Karpas-422 (cell line): ENCODE measurements around the gene ZC3H18. TPM values are rescaled to one million over a fixed set of nuclear protein-coding genes. Genes with fewer than 3 reads are reported as not detected.

ENCODE experiments used
- DNase-seq: peaks from one replicate; pipeline ENCODE4 v3.0.0-alpha.2; 2015
- H2AFZ ChIP-seq: fragments of 200-600 bp; sonication (generic); 2 replicates; pipeline ENCODE4 v1.6.1; 2014; ENCODE audit warnings: antibody characterized with exemption, low read length, mixed read lengths
- H3K27ac ChIP-seq: fragments of 200-600 bp; sonication (generic); 2 replicates; pipeline ENCODE4 v1.5.1; 2014; ENCODE audit warnings: mild to moderate bottlenecking, low read length, moderate library complexity
- H3K27me3 ChIP-seq: fragments of 200-600 bp; sonication (generic); 2 replicates; pipeline ENCODE4 v1.6.1; 2014; ENCODE audit warnings: low read length, mixed read lengths
- H3K36me3 ChIP-seq: fragments of 200-600 bp; sonication (generic); 2 replicates; pipeline ENCODE4 v1.6.1; 2014; ENCODE audit warnings: low read length, mixed read lengths; ENCODE audit not compliant: insufficient read depth
- H3K4me1 ChIP-seq: fragments of 200-600 bp; sonication (generic); 2 replicates; pipeline ENCODE4 v1.6.1; 2014; ENCODE audit warnings: mild to moderate bottlenecking, low read length, mixed read lengths
- H3K4me2 ChIP-seq: fragments of 200-600 bp; sonication (generic); 2 replicates; pipeline ENCODE4 v1.6.1; 2014; ENCODE audit warnings: low read length, low read depth, mild to moderate bottlenecking; ENCODE audit not compliant: poor library complexity, severe bottlenecking
- H3K4me3 ChIP-seq: fragments of 200-600 bp; sonication (generic); 2 replicates; pipeline ENCODE4 v1.5.1; 2014; ENCODE audit warnings: mild to moderate bottlenecking, antibody characterized with exemption, low read length, mixed read lengths
- H3K79me2 ChIP-seq: fragments of 200-600 bp; sonication (generic); 2 replicates; pipeline ENCODE4 v1.6.1; 2014; ENCODE audit warnings: mild to moderate bottlenecking, low read length, mixed read lengths
- H3K9ac ChIP-seq: fragments of 200-600 bp; sonication (generic); 2 replicates; pipeline ENCODE4 v1.6.0; 2014; ENCODE audit warnings: low read length
- H3K9me2 ChIP-seq: fragments of 200-600 bp; sonication (generic), shearing (Covaris generic); replicated peaks from 2 replicates; pipeline ENCODE4 v1.6.0; 2014; ENCODE audit warnings: mild to moderate bottlenecking, low read length, moderate library complexity; ENCODE audit not compliant: insufficient read depth
- H3K9me3 ChIP-seq: fragments of 300-700, 200-600 bp; sonication (generic); 2 replicates; pipeline ENCODE4 v1.6.1; 2014; ENCODE audit warnings: low read length, mixed read lengths
- H4K20me1 ChIP-seq: fragments of 200-600 bp; sonication (generic); 2 replicates; pipeline ENCODE4 v1.6.1; 2014; ENCODE audit warnings: mild to moderate bottlenecking, antibody characterized with exemption, low read length, low read depth; ENCODE audit not compliant: insufficient read depth
- total RNA-seq: library from RNA; depleted of rRNA; stranded (reverse); fragments of >200 nt; shearing (Covaris generic); gene quantifications from 2 replicates; pipeline ENCODE4 v1.2.3, GENCODE V29; 2014; ENCODE audit warnings: low replicate concordance

The ZC3H18 gene
- total RNA-seq, 1 experiment from 2014 or later, result 8.3 TPM

DNA sequence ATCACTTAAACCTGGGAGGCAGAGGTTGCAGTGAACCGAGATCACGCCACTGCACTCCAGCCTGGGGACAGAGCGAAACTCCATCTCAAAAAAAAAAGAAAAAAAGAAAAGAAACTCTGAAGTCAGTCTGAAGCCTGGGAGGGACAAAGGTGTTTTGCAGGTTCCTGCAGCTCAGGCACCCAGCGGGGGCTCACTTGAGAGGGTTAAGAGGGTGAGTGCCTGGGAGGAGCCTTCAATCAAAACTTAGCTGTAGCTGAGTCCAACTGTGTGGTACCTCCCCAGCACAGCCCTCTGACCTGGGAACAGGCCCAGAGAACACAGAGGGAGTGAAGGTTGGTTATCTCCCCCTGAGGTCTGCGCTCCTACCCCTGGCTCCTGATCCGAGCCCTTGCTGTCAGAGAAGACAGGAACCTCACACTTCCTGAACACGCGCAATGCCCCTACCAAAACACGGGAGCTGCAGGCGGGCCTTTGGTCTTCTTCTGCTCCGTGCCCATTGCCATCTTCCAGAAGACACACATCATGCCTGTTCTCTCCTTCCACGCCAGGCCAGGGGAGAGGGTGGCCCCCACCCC, 20.4 kb upstream of the ZC3H18 start:
- Histone ChIP-seq H3K4me1 (no peaks in the 10 kb centered on the region), H3K27ac (no peak overlapping the region), H4K20me1 (no peaks in the 10 kb centered on the region), H3K4me3 (no peak overlapping the region), H3K9me2 (no peaks in the 10 kb centered on the region), H3K4me2 (no peak overlapping the region), H3K36me3 (no peaks in the 10 kb centered on the region), H3K9ac (no peak overlapping the region), H3K9me3 (no peaks in the 10 kb centered on the region), H2AFZ (no peak overlapping the region), H3K79me2 (no peaks in the 10 kb centered on the region), H3K27me3 (no peaks in the 10 kb centered on the region)
- no peak for DNase-seq

DNA sequence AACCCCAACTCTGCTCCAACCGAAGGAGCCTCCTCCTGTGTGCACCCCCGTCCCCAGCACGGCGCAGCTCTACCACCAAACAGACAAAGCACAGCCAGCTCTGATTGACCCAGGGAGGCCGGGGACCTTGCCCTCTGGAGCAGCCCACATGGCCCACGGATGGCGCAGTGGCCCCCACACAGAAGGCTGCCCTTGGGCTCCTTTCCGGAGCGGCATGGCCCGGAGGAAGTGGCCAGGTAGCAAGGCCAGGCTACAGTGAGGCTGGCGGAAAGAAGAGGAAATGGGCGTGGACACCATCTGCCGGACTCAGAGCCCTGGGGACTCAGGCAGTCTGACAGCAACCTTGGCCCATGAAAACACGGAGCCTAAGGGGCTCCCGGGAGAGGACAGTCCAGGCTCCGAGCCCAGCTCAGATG, 19.9 kb upstream of the ZC3H18 start:
- Histone ChIP-seq H3K4me2 (no peak overlapping the region), H2AFZ (no peak overlapping the region), H3K4me1 (no peaks in the 10 kb centered on the region), H3K79me2 (no peaks in the 10 kb centered on the region), H3K4me3 (no peak overlapping the region), H3K9ac (no peak overlapping the region), H3K9me3 (no peaks in the 10 kb centered on the region), H3K27ac (no peak overlapping the region), H3K27me3 (no peaks in the 10 kb centered on the region), H3K36me3 (no peaks in the 10 kb centered on the region), H4K20me1 (no peaks in the 10 kb centered on the region), H3K9me2 (no peaks in the 10 kb centered on the region)
- DNase-seq, result no peak

DNA sequence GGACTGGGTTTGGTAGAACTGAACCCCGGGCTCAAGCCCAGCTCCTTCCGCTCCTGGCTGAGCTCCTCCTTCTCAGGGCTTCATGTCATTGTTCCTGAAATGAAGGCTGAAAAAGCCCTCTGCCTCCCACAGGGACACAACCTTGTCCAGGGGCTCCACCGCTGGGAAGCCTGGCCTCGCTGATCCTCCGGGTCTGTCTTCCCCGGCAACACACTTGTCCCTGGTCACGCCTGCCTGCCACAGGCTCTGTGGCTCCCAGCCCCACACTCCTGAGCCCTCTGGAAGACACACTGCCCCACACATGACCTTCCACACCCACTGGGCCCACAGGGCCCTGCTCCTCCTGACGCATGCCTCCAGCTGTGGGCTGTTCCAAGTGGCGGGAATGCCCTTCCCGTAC, 18.0 kb upstream of the ZC3H18 start:
- Histone ChIP-seq H3K9me2 (no peaks in the 10 kb centered on the region), H2AFZ (no peak overlapping the region), H3K9me3 (no peaks in the 10 kb centered on the region), H3K36me3 (no peaks in the 10 kb centered on the region), H3K27ac (no peak overlapping the region), H4K20me1 (no peaks in the 10 kb centered on the region), H3K4me3 (no peak overlapping the region), H3K4me2 (no peak overlapping the region), H3K4me1 (no peaks in the 10 kb centered on the region), H3K79me2 (no peaks in the 10 kb centered on the region), H3K27me3 (no peaks in the 10 kb centered on the region), H3K9ac (no peak overlapping the region)
- no peak for DNase-seq

GRCh38 chr16:88552815-88553214, 17.4 kb upstream of the ZC3H18 start:
- H3K36me3 ChIP-seq, result no peaks in the 10 kb centered on the region
- no peaks in the 10 kb centered on the region for H4K20me1 ChIP-seq
- no peak overlapping the region for H3K27ac ChIP-seq
- H3K79me2 ChIP-seq, result no peaks in the 10 kb centered on the region
- DNase-seq, result no peak
- H3K9ac ChIP-seq, result no peak overlapping the region
- no peaks in the 10 kb centered on the region for H3K4me1 ChIP-seq
- no peaks in the 10 kb centered on the region for H3K9me3 ChIP-seq
- H3K27me3 ChIP-seq, result no peaks in the 10 kb centered on the region
- H3K4me2 ChIP-seq, result no peak overlapping the region
- no peak overlapping the region for H2AFZ ChIP-seq
- H3K4me3 ChIP-seq, result no peak overlapping the region
- H3K9me2 ChIP-seq, result no peaks in the 10 kb centered on the region

DNA sequence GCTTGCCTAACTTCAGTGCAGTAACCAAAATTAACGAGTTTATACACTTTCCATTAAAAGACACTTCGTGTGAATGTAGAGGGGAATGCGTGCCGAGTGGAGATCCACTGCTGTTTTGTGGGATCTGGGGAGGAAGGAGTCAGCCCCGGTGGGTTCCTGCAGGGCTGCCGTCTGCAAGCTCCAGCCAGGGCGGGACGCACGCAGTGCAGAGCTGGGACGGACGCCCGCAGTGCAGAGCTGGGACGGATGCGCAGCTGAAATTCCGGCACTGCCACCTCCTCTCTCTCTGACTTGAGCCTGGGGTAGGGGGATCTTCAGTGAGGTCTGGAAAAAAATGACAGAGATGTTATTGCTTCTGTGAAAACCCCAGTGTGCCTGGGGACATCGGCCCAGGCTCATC, 16.5 kb upstream of the ZC3H18 start:
- Histone ChIP-seq H4K20me1 (no peaks in the 10 kb centered on the region), H3K27me3 (no peaks in the 10 kb centered on the region), H3K4me3 (no peak overlapping the region), H3K9me2 (no peaks in the 10 kb centered on the region), H3K36me3 (no peaks in the 10 kb centered on the region), H3K9me3 (no peaks in the 10 kb centered on the region), H3K9ac (no peak overlapping the region), H3K27ac (no peak overlapping the region), H2AFZ (no peak overlapping the region), H3K4me2 (no peak overlapping the region), H3K79me2 (no peaks in the 10 kb centered on the region), H3K4me1 (no peaks in the 10 kb centered on the region)
- DNase-seq, result no peak

DNA sequence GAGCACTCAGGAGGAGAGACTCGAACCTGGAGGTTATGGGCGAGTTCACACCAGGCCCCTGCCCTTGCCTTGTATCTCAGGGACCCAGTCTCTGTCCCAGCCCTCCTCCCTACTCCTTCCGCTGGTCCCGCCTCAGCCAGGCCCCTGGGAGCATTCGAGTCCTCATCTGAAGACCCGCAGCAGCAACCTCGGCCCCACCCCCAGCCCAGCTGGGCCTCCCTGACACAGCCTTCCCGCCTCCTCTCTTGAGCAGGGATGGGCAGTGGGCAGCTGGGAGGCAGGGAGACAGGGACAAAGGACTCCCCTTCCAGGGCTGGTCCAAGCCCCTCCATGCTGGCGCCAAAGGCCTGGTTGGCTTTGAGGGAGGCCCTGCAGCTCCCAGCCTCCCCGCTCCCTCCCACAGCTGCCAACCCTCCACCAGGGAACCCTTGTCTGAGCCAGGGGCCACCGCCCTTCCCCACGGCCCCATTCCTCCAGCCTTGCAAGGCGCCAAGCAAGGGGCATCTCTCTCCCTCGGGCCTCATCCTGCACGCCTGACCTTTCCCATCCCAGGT, 15.4 kb upstream of the ZC3H18 start:
- H3K4me3 ChIP-seq, result no peak overlapping the region
- H3K27me3 ChIP-seq, result no peaks in the 10 kb centered on the region
- no peak overlapping the region for H2AFZ ChIP-seq
- no peaks in the 10 kb centered on the region for H3K79me2 ChIP-seq
- H3K9ac ChIP-seq, result no peak overlapping the region
- H3K9me2 ChIP-seq, result no peaks in the 10 kb centered on the region
- no peak for DNase-seq
- no peak overlapping the region for H3K4me2 ChIP-seq
- no peaks in the 10 kb centered on the region for H3K36me3 ChIP-seq
- H4K20me1 ChIP-seq, result no peaks in the 10 kb centered on the region
- no peaks in the 10 kb centered on the region for H3K4me1 ChIP-seq
- no peak overlapping the region for H3K27ac ChIP-seq
- no peaks in the 10 kb centered on the region for H3K9me3 ChIP-seq

GRCh38 chr16:88556294-88556988, 13.8 kb upstream of the ZC3H18 start:
- no peaks in the 10 kb centered on the region for H3K79me2 ChIP-seq
- H3K4me1 ChIP-seq, result no peaks in the 10 kb centered on the region
- peaks cover 3% of the 10 kb centered on the region; the same call in 1 of the 2 replicates for H4K20me1 ChIP-seq
- H3K36me3 ChIP-seq, result no peaks in the 10 kb centered on the region
- no peak overlapping the region for H3K27ac ChIP-seq
- no peak overlapping the region for H3K4me2 ChIP-seq
- DNase-seq, result no peak
- no peaks in the 10 kb centered on the region for H3K27me3 ChIP-seq
- H3K4me3 ChIP-seq, result no peak overlapping the region
- no peak overlapping the region for H3K9ac ChIP-seq
- no peaks in the 10 kb centered on the region for H3K9me3 ChIP-seq
- no peak overlapping the region for H2AFZ ChIP-seq
- no peaks in the 10 kb centered on the region for H3K9me2 ChIP-seq

DNA sequence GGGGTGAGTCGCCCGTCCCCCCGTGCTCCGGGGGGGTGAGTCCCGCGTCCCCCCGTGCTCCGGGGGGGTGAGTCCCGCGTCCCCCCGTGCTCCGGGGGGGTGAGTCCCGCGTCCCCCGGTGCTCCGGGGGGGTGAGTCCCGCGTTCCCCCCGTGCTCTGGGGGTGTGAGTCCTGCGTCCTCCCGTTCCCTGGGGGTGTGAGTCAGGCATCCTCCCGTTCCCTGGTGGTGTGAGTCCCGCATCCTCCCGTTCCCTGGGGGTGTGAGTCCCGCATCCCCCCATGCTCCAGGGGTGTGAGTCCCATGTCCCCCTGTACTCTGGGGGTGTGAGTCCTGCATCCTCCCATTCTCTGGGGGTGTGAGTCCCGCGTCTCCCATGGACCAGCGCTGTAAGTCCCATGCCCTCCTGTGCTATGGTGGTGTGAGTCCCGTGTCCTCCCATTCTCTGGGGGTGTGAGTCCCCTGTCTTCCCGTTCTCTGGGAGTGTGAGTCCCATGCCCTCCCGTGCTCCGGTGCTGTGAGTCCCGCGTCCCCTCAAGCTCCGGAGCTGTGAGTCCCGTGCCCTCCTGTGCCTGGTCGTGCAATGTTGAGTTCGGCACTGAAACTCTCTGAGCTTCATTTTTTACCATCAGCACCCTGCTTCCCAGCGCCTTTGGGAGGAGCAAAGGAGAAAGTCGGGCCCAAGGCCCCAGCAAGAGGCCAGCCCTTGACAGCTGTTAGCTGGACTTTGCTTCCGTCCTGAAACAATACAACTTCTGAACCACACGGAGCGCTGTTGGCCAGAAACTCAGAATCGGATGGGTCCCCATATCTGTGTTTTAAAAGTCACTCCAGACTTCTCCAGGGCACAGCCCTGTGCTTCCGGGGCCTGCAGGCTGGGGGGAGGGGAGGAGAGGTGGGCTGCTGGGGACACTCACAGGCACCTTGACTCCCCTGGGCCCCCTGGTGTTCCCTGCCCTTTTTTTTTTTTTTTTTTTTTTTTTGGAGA, 11.5 kb upstream of the ZC3H18 start:
- Histone ChIP-seq H3K79me2 (no peaks in the 10 kb centered on the region), H3K4me3 (no peak overlapping the region), H3K27ac (no peak overlapping the region), H3K9ac (no peak overlapping the region), H3K4me2 (no peak overlapping the region), H3K4me1 (peaks cover 4% of the 10 kb centered on the region; the same call in 1 of the 2 replicates), H3K36me3 (no peaks in the 10 kb centered on the region), H3K27me3 (no peaks in the 10 kb centered on the region), H3K9me3 (no peaks in the 10 kb centered on the region), H2AFZ (no peak overlapping the region), H3K9me2 (no peaks in the 10 kb centered on the region), H4K20me1 (peaks cover 5% of the 10 kb centered on the region; the same call in 1 of the 2 replicates)
- DNase-seq, result peak; percentile 53
